ENCODE measurements around the gene DTHD1. TPM values are rescaled to one million over a fixed set of nuclear protein-coding genes. Genes with fewer than 3 reads are reported as not detected.

DTHD1 gene
- total and polyA plus RNA-seq, 7 donors = 0.01 to 0.15 (median 0.07) TPM; not detected in 4

GRCh38 chr4:36321176-36321575 is 39.8 kb downstream of the DTHD1 start:
- no peaks in the 10 kb centered on the region for H3K4me1 ChIP-seq
- no peak for TF ChIP-seq CTCF (IDR thresholded peaks at IDR 0.05)

GRCh38 chr4:36322921-36323354 is 41.5 kb downstream of the DTHD1 start:
- Histone ChIP-seq H3K9me3 (no peaks in the 10 kb centered on the region), H3K27me3 (ENCODE audit: insufficient read depth in 3 of 3, low read length in 2 of 3) (no peaks in the 10 kb centered on the region), H3K4me1 (no peaks in the 10 kb centered on the region), H3K36me3 (ENCODE audit: insufficient read depth in 1 of 2, low read depth in 1 of 2) (no peaks in the 10 kb centered on the region), H3K4me3 (no peak overlapping the region), H3K27ac (no peak overlapping the region)
- DNase-seq (no peak), ATAC-seq (no peak)
- intact Hi-C loops (cut with DNase I) = no loop called here
- WGBS, 3 donors = 69 to 81% (median 76%) methylated on average over 7 of the region's 7 CpGs
- TF ChIP-seq CTCF (IDR thresholded peaks at IDR 0.05) = no peak

More at GRCh38 chr4:36321176-36321575, 39.8 kb downstream of the DTHD1 start:
- Histone ChIP-seq H3K4me3 (no peak overlapping the region), H3K27ac (no peak overlapping the region), H3K9me3 (no peaks in the 10 kb centered on the region), H3K27me3 (ENCODE audit: insufficient read depth in 3 of 3, low read length in 2 of 3) (no peaks in the 10 kb centered on the region), H3K36me3 (ENCODE audit: insufficient read depth in 1 of 2, low read depth in 1 of 2) (no peaks in the 10 kb centered on the region)
- intact Hi-C loops (cut with DNase I) = no loop called here
- 49 to 78% (median 60%) methylated on average over 4 of the region's 4 CpGs for WGBS, 3 donors
- no peak for ATAC-seq
- no peak for DNase-seq

- intact Hi-C loops (cut with DNase I) = no loop called here
- ATAC-seq (no peak), DNase-seq (no peak)
- Histone ChIP-seq H3K9me3 (no peaks in the 10 kb centered on the region), H3K27ac (no peak overlapping the region), H3K4me1 (no peaks in the 10 kb centered on the region), H3K4me3 (no peak overlapping the region), H3K36me3 (ENCODE audit: insufficient read depth in 1 of 2, low read depth in 1 of 2) (no peaks in the 10 kb centered on the region), H3K27me3 (ENCODE audit: insufficient read depth in 3 of 3, low read length in 2 of 3) (no peaks in the 10 kb centered on the region)
- TF ChIP-seq CTCF (IDR thresholded peaks at IDR 0.05) = no peak
- 39 to 55% (median 54%) methylated on average over 2 of the region's 2 CpGs for WGBS, 3 donors
Measured at GRCh38 chr4:36323816-36324419, 42.5 kb downstream of the DTHD1 start.

- 87 to 92% (median 90%) methylated on average over 4 of the region's 4 CpGs for WGBS, 3 donors
- Histone ChIP-seq H3K4me3 (no peak overlapping the region), H3K27me3 (ENCODE audit: insufficient read depth in 3 of 3, low read length in 2 of 3) (no peaks in the 10 kb centered on the region), H3K9me3 (no peaks in the 10 kb centered on the region), H3K4me1 (no peaks in the 10 kb centered on the region), H3K36me3 (ENCODE audit: insufficient read depth in 1 of 2, low read depth in 1 of 2) (no peaks in the 10 kb centered on the region), H3K27ac (no peak overlapping the region)
- DNase-seq (no peak), ATAC-seq (no peak)
- TF ChIP-seq CTCF (IDR thresholded peaks at IDR 0.05) = no peak
- intact Hi-C loops (cut with DNase I) = no loop called here
Measured at GRCh38 chr4:36324808-36325207, 43.4 kb downstream of the DTHD1 start.

GRCh38 chr4:36325499-36325898 is 44.1 kb downstream of the DTHD1 start:
- H3K36me3 ChIP-seq (ENCODE audit: insufficient read depth in 1 of 2, low read depth in 1 of 2) = no peaks in the 10 kb centered on the region
- H3K9me3 ChIP-seq = no peaks in the 10 kb centered on the region
- ATAC-seq = no peak
- H3K27ac ChIP-seq = no peak overlapping the region
- intact Hi-C loops (cut with DNase I) = no loop called here
- H3K4me1 ChIP-seq = no peaks in the 10 kb centered on the region
- DNase-seq = no peak
- 44 to 75% (median 65%) methylated on average over 1 of the region's 1 CpG for WGBS, 3 donors
- no peaks in the 10 kb centered on the region for H3K27me3 ChIP-seq (ENCODE audit: insufficient read depth in 3 of 3, low read length in 2 of 3)
- no peak overlapping the region for H3K4me3 ChIP-seq
- no peak for TF ChIP-seq CTCF (IDR thresholded peaks at IDR 0.05)
